A549 treated with GW870086 at 1 μM for 4 hours (cell line): ENCODE data around the gene SSX5. TPM values are rescaled to one million over a fixed set of nuclear protein-coding genes. Genes with fewer than 3 reads are reported as not detected.

ENCODE experiments used
- total RNA-seq: library from RNA; stranded (reverse); fragments of 200-300 nt; extraction: Qiagen RNA extraction; gene quantifications from 5 replicates; pipeline ENCODE4 v1.2.3, GENCODE V29; 2022; ENCODE audit warnings: low read depth

Gene SSX5, protein sequence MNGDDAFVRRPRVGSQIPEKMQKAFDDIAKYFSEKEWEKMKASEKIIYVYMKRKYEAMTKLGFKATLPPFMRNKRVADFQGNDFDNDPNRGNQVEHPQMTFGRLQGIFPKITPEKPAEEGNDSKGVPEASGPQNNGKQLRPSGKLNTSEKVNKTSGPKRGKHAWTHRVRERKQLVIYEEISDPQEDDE
- total RNA-seq: not detected in 5 replicates

DNA sequence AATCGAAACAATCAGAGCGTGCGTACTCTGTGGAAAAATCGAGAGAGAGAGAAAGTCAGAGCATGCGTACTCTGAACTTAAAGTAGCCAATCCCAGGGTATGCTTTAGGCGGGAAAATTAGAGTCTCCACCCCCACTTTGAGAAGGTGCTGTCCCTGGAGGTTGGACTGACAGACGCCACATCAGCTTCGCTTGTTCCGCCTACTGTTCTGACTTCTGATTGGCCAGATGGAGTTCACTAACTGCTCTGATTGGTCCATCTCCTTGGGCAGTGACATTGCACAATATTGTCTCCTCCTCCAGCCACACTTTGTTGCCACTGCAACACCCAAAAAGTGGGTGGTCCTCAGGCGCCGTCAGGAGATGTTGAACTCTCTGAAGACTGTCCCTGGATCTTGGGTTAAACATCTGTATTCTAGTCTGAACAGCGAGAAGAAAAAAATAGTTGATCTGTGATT is at the start of gene SSX5:
Gene SSX5, minus strand, starts transcription at position 51 of the 457 bp plus-strand sequence. CDS start 1,437 bp downstream, outside the sequence.

Other genes starting within 250 kb of the SSX5 start
- gene ZNF182, start 192.8 kb downstream of the SSX5 start, total RNA-seq: 2.8 to 3.9 TPM (median 3.7 TPM) in 5 replicates
- gene SPACA5, start 189.8 kb downstream of the SSX5 start, total RNA-seq: not detected in 5 replicates
- gene ZNF630, start 125.2 kb downstream of the SSX5 start, total RNA-seq: 0.13 to 0.31 TPM (median 0.22 TPM) in 5 replicates
- not detected in 5 replicates for gene SPACA5B, start 66.2 kb downstream of the SSX5 start, total RNA-seq
- gene SSX1, start 58.6 kb upstream of the SSX5 start, total RNA-seq: not detected in 5 replicates
- not detected in 5 replicates for gene SSX3, start 159.9 kb upstream of the SSX5 start, total RNA-seq
- gene SSX4, start 186.7 kb upstream of the SSX5 start, total RNA-seq: not detected in 5 replicates
- not detected in 5 replicates for gene SSX4B, start 215.2 kb upstream of the SSX5 start, total RNA-seq